HepG2 (cell line): ENCODE data around the gene GNA14. TPM values are rescaled to one million over a fixed set of nuclear protein-coding genes. Genes with fewer than 3 reads are reported as not detected.

ENCODE experiments used
- ATAC-seq: fragments of 200-7000 bp; cut with Tn5 transposase; 3 replicates; pipeline ENCODE4 v1.9.1; 2020; ENCODE audit warnings: mild to moderate bottlenecking, moderate library complexity
- BruUV-seq: library from RNA; stranded (reverse); fragments of 400-500 nt; replicated peaks from 2 replicates; lab custom pipeline; 2021; lab: Mats Ljungman, UMichigan
- CTCF ChIA-PET: fragments of 300-600 bp; formaldehyde crosslinking; extraction: SDS; loops from one replicate; lab custom pipeline; 2021; ENCODE audit warnings: low total read pairs, inconsistent platforms, low intra/inter-chr PET ratio; lab: Yijun Ruan, JAX
- POLR2A ChIA-PET: fragments of 350-600 bp; sonication (Branson Sonifier 250); formaldehyde crosslinking; loops from one replicate; lab custom pipeline; 2020; ENCODE audit warnings: antibody characterized with exemption, inconsistent platforms; lab: Yijun Ruan, JAX
- DNase-seq: peaks from one replicate; pipeline ENCODE4 v3.0.0-alpha.2; 2015; ENCODE audit warnings: low spot score
- FAIRE-seq: peaks from 3 replicates; lab custom pipeline; 2011; peaks lifted over from hg19 to GRCh38; lab: Jason Lieb, UNC
- H2AFZ ChIP-seq: one replicate; pipeline ENCODE4 v1.6.1; 2011; ENCODE audit warnings: low read length, inconsistent platforms
- H3K27ac ChIP-seq: fragments of 300-600 bp; 3 replicates; pipeline ENCODE4 v1.8.0; 2011; ENCODE audit warnings: mixed run types, mild to moderate bottlenecking, mixed read lengths, low read length, inconsistent platforms; ENCODE audit not compliant: insufficient read depth; ENCODE audit errors: extremely low read length
- H3K27me3 ChIP-seq, 2 experiments: fragments of 200-600 bp in 1 of 2; 2 replicates in 1 of 2; 3 replicates in 1 of 2; pipeline versions ENCODE4 v1.6.0 to v1.8.0; 2011; ENCODE audit warnings: low read length in 2 of 2, mild to moderate bottlenecking in 2 of 2, moderate library complexity in 2 of 2, inconsistent platforms in 1 of 2; ENCODE audit not compliant: insufficient read depth in 2 of 2, control insufficient read depth in 1 of 2
- H3K36me3 ChIP-seq, 2 experiments: fragments of 200-600 bp in 1 of 2; replicated peaks in 1 of 2; 2 replicates in 1 of 2; 3 replicates in 1 of 2; pipeline versions ENCODE4 v1.5.1 to v1.8.0; 2011; ENCODE audit warnings: low read length in 2 of 2, inconsistent platforms in 1 of 2; ENCODE audit not compliant: insufficient read depth in 2 of 2, control insufficient read depth in 1 of 2
- H3K4me1 ChIP-seq: 2 replicates; pipeline ENCODE4 v1.5.1; 2012; ENCODE audit warnings: low read length, inconsistent platforms; ENCODE audit not compliant: insufficient read depth
- H3K4me2 ChIP-seq: 2 replicates; pipeline ENCODE4 v1.6.0; 2011; ENCODE audit warnings: low read depth, low read length, inconsistent platforms
- H3K4me3 ChIP-seq, 3 experiments: fragments of 200-600 bp in 1 of 3; sonication (generic), shearing (Covaris generic) in 1 of 3; replicated peaks in 1 of 3; 2 replicates each; pipeline ENCODE4 v1.5.1; 2011 to 2016; ENCODE audit warnings: low read length in 3 of 3, inconsistent platforms in 2 of 3, low read depth in 2 of 3, mild to moderate bottlenecking in 2 of 3, control low read depth in 1 of 3, mixed read lengths in 1 of 3; ENCODE audit not compliant: insufficient read depth in 1 of 3
- H3K79me2 ChIP-seq: one replicate; pipeline ENCODE4 v1.6.1; 2011; ENCODE audit warnings: low read length, inconsistent platforms; ENCODE audit not compliant: insufficient read depth
- H3K9ac ChIP-seq: 2 replicates; pipeline ENCODE4 v1.6.0; 2011; ENCODE audit warnings: mild to moderate bottlenecking, low read depth, low read length, inconsistent platforms; ENCODE audit not compliant: insufficient read depth
- H3K9me3 ChIP-seq: 2 replicates; pipeline ENCODE4 v1.5.1; 2012; ENCODE audit warnings: mild to moderate bottlenecking, low read length
- H4K20me1 ChIP-seq: 2 replicates; pipeline ENCODE4 v1.6.0; 2011; ENCODE audit warnings: inconsistent platforms, mild to moderate bottlenecking, low read length, moderate library complexity; ENCODE audit not compliant: insufficient read depth
- CC2D1A ChIP-seq: sonication (generic); formaldehyde crosslinking; IDR thresholded peaks from 2 replicates; pipeline ENCODE4 v1.8.1; 2023; ENCODE audit warnings: mild to moderate bottlenecking, missing genetic modification reagents
- DNMT1 ChIP-seq: sonication (generic); formaldehyde crosslinking; IDR thresholded peaks from 2 replicates; pipeline ENCODE4 v1.5.1; 2020; ENCODE audit warnings: mild to moderate bottlenecking, missing genetic modification reagents
- FOXA1 ChIP-seq, 2 experiments: fragments of 450-650 bp in 1 of 2; sonication (generic) in 1 of 2; formaldehyde crosslinking in 1 of 2; IDR thresholded peaks; 2 replicates each; pipeline versions ENCODE4 v1.4.0 to v1.6.1; 2016 to 2020; ENCODE audit warnings: missing genetic modification reagents in 1 of 2
- NCOA2 ChIP-seq: sonication (generic); formaldehyde crosslinking; IDR thresholded peaks from 2 replicates; pipeline ENCODE4 v1.8.0; 2022; ENCODE audit warnings: inconsistent platforms
- SP1 ChIP-seq, 2 experiments: fragments of 450-650 bp in 1 of 2; sonication (generic) in 1 of 2; formaldehyde crosslinking in 1 of 2; IDR thresholded peaks; 2 replicates each; pipeline versions ENCODE4 v1.4.0 to v1.6.1; 2016 to 2020; ENCODE audit warnings: missing genetic modification reagents in 1 of 2
- ZBTB21 ChIP-seq: sonication (generic); formaldehyde crosslinking; IDR thresholded peaks from 2 replicates; pipeline ENCODE4 v1.4.0; 2020; ENCODE audit warnings: missing genetic modification reagents
- ZNF230 ChIP-seq: sonication (generic); formaldehyde crosslinking; IDR thresholded peaks from 2 replicates; pipeline ENCODE4 v1.4.0; 2020; ENCODE audit warnings: mild to moderate bottlenecking, missing genetic modification reagents
- ZNF260 ChIP-seq: sonication (generic); formaldehyde crosslinking; IDR thresholded peaks from 2 replicates; pipeline ENCODE4 v1.4.0; 2020; ENCODE audit warnings: missing genetic modification reagents, low read depth, mild to moderate bottlenecking, borderline replicate concordance
- ZNF496 ChIP-seq: sonication (generic); formaldehyde crosslinking; IDR thresholded peaks from 2 replicates; pipeline ENCODE4 v1.8.1; 2023; ENCODE audit warnings: mild to moderate bottlenecking, moderate library complexity, missing genetic modification reagents; ENCODE audit not compliant: insufficient replicate concordance
- ZSCAN20 ChIP-seq: sonication (generic); formaldehyde crosslinking; IDR thresholded peaks from 2 replicates; pipeline ENCODE4 v1.4.0; 2020; ENCODE audit warnings: missing genetic modification reagents, mild to moderate bottlenecking, borderline replicate concordance
- WGBS: methylation state at CpG from one replicate; pipeline ENCODE4 v1.1.6; 2017; ENCODE audit warnings: low lambda C conversion rate; 5-methylcytosine and 5-hydroxymethylcytosine counted together
- in situ Hi-C: cut with HindIII; loops from 2 replicates; pipeline ENCODE4 v1.10.0; 2017; ENCODE audit warnings: low pct_unique_long_range_greater_than_20kb; ENCODE audit not compliant: extremely low pct_ligation_motif_present
- intact Hi-C: fragments of 100-400 bp; cut with micrococcal nuclease; formaldehyde crosslinking; loops from one replicate; pipeline ENCODE4 v1.10.0; 2022; ENCODE audit not compliant: unreplicated experiment
- polyA plus RNA-seq, 8 experiments: library from polyadenylated mRNA; depleted of rRNA in 3 of 8; stranded (reverse) in 7 of 8; unstranded in 1 of 8; fragments of >200 nt; fragmentation: Illumina TruSeq in 4 of 8; extraction: Trizol in 4 of 8; gene quantifications; 2 replicates each; pipeline versions ENCODE4 v1.2.1 to v1.2.3, GENCODE V29; 2011 to 2016; ENCODE audit warnings: low read depth in 4 of 8, missing spikeins in 1 of 8, mixed read lengths in 1 of 8; ENCODE audit not compliant: insufficient read depth in 1 of 8
- total RNA-seq, 5 experiments: library from RNA; depleted of rRNA; stranded (reverse); fragments of >200 nt; fragmentation: Illumina TruSeq; extraction: Trizol; gene quantifications; 2 replicates each; pipeline ENCODE4 v1.2.3, GENCODE V29; 2016; ENCODE audit warnings: low read depth in 1 of 5
- TF ChIP-seq, protein P1 (sequence below): sonication (generic); formaldehyde crosslinking; IDR thresholded peaks from 2 replicates; pipeline ENCODE4 v1.8.1; 2022; ENCODE audit warnings: low read depth, mild to moderate bottlenecking, missing genetic modification reagents
- TF ChIP-seq, protein P2 (sequence below): sonication (generic); formaldehyde crosslinking; IDR thresholded peaks from 2 replicates; pipeline ENCODE4 v1.4.0; 2020; ENCODE audit warnings: missing genetic modification reagents, borderline replicate concordance
- TF ChIP-seq, protein P3 (sequence below): sonication (generic); formaldehyde crosslinking; IDR thresholded peaks from 2 replicates; pipeline ENCODE4 v1.9.0; 2021; ENCODE audit warnings: missing genetic modification reagents, borderline replicate concordance

GNA14 gene
- total and polyA plus RNA-seq, 2 of the 13 experiments (the other 11 are each of a cell fraction or from before 2014, with no cell fraction given): not detected

DNA sequence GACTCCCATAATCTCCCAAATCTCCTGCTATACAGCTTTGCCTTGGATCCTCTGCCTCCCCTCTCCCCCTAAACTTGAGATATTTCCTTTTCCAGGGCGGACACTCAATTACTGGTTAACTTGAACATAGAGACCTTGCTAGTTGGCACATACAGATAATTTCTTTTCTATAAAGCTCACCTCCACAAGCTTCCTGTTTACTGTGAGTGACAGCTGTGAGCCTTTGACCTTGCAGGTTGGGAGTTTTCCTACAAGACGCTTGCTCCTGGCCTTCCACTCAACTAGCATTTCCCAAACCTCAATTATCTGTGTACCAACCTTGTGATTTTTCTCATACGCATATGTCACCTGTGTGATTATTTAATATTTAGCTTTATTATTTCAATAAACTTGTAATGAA lies 114.5 kb downstream of the GNA14 start (continued):
- no peak for TF ChIP-seq CC2D1A (CRISPR knock-in tag)
- no peak for TF ChIP-seq ZNF230 (CRISPR knock-in tag)

DNA sequence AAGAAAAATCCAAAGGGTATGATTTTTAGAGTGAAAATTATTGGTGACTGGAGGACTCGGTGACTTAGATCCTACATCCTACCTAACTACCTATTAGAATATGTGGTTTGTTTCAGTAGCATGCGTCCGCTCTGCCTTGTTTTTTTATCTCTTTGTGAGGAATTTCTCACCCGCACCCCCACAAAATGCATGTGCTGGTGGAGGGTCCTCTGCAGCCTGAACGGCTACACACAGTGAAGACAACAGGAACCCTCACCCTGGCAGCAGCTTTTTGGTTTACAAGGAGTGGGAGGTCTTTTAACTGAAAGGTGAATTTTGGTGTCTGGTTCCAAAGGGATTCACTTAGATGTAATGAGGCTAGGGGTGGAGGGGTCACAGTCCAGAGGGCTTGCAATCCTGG lies 115.5 kb downstream of the GNA14 start:
- POLR2A ChIA-PET: no interaction called here
- Histone ChIP-seq H2AFZ (no peak overlapping the region), H3K79me2 (no peaks in the 10 kb centered on the region), H3K9me3 (no peaks in the 10 kb centered on the region), H3K4me2 (no peak overlapping the region; the same call in 1 of the 2 replicates), H4K20me1 (no peaks in the 10 kb centered on the region), H3K27ac (no peak overlapping the region), H3K9ac (no peak overlapping the region), H3K36me3 (no peaks in the 10 kb centered on the region), H3K27me3 (peaks cover 0 to 10% of the 10 kb centered on the region in 2 experiments; a peak in 1 of 5 replicates), H3K4me1 (peaks cover 42% of the 10 kb centered on the region), H3K4me3 (no peak overlapping the region)
- ATAC-seq: no peak
- intact Hi-C loops (no loop called here), in situ Hi-C loops (no loop called here)
- CTCF ChIA-PET: no interaction called here
- WGBS: 83% methylated on average over 5 of the region's 5 CpGs
- no peak for FAIRE-seq
- DNase-seq: no peak
- BruUV-seq: no TSS peak
- TF ChIP-seq ZSCAN20 (CRISPR knock-in tag) (no peak), ZNF496 (CRISPR knock-in tag) (no peak), ZNF260 (no peak), DNMT1 (no peak), FOXA1 (IDR thresholded peaks at IDR 0.05) (no peak), FOXA1 (CRISPR knock-in tag; IDR thresholded peaks at IDR 0.05) (no peak), NCOA2 (CRISPR knock-in tag) (no peak), SP1 (IDR thresholded peaks at IDR 0.05) (no peak), SP1 (CRISPR knock-in tag; IDR thresholded peaks at IDR 0.05) (no peak), ZBTB21 (CRISPR knock-in tag) (no peak)
- TF ChIP-seq, protein P1, sequence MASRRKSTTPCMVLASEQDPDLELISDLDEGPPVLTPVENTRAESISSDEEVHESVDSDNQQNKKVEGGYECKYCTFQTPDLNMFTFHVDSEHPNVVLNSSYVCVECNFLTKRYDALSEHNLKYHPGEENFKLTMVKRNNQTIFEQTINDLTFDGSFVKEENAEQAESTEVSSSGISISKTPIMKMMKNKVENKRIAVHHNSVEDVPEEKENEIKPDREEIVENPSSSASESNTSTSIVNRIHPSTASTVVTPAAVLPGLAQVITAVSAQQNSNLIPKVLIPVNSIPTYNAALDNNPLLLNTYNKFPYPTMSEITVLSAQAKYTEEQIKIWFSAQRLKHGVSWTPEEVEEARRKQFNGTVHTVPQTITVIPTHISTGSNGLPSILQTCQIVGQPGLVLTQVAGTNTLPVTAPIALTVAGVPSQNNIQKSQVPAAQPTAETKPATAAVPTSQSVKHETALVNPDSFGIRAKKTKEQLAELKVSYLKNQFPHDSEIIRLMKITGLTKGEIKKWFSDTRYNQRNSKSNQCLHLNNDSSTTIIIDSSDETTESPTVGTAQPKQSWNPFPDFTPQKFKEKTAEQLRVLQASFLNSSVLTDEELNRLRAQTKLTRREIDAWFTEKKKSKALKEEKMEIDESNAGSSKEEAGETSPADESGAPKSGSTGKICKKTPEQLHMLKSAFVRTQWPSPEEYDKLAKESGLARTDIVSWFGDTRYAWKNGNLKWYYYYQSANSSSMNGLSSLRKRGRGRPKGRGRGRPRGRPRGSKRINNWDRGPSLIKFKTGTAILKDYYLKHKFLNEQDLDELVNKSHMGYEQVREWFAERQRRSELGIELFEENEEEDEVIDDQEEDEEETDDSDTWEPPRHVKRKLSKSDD (CRISPR knock-in tag): no peak
- TF ChIP-seq, protein P2, sequence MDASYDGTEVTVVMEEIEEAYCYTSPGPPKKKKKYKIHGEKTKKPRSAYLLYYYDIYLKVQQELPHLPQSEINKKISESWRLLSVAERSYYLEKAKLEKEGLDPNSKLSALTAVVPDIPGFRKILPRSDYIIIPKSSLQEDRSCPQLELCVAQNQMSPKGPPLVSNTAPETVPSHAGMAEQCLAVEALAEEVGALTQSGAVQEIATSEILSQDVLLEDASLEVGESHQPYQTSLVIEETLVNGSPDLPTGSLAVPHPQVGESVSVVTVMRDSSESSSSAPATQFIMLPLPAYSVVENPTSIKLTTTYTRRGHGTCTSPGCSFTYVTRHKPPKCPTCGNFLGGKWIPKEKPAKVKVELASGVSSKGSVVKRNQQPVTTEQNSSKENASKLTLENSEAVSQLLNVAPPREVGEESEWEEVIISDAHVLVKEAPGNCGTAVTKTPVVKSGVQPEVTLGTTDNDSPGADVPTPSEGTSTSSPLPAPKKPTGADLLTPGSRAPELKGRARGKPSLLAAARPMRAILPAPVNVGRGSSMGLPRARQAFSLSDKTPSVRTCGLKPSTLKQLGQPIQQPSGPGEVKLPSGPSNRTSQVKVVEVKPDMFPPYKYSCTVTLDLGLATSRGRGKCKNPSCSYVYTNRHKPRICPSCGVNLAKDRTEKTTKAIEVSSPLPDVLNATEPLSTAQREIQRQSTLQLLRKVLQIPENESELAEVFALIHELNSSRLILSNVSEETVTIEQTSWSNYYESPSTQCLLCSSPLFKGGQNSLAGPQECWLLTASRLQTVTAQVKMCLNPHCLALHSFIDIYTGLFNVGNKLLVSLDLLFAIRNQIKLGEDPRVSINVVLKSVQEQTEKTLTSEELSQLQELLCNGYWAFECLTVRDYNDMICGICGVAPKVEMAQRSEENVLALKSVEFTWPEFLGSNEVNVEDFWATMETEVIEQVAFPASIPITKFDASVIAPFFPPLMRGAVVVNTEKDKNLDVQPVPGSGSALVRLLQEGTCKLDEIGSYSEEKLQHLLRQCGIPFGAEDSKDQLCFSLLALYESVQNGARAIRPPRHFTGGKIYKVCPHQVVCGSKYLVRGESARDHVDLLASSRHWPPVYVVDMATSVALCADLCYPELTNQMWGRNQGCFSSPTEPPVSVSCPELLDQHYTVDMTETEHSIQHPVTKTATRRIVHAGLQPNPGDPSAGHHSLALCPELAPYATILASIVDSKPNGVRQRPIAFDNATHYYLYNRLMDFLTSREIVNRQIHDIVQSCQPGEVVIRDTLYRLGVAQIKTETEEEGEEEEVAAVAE (CRISPR knock-in tag): no peak
- TF ChIP-seq, protein P3, sequence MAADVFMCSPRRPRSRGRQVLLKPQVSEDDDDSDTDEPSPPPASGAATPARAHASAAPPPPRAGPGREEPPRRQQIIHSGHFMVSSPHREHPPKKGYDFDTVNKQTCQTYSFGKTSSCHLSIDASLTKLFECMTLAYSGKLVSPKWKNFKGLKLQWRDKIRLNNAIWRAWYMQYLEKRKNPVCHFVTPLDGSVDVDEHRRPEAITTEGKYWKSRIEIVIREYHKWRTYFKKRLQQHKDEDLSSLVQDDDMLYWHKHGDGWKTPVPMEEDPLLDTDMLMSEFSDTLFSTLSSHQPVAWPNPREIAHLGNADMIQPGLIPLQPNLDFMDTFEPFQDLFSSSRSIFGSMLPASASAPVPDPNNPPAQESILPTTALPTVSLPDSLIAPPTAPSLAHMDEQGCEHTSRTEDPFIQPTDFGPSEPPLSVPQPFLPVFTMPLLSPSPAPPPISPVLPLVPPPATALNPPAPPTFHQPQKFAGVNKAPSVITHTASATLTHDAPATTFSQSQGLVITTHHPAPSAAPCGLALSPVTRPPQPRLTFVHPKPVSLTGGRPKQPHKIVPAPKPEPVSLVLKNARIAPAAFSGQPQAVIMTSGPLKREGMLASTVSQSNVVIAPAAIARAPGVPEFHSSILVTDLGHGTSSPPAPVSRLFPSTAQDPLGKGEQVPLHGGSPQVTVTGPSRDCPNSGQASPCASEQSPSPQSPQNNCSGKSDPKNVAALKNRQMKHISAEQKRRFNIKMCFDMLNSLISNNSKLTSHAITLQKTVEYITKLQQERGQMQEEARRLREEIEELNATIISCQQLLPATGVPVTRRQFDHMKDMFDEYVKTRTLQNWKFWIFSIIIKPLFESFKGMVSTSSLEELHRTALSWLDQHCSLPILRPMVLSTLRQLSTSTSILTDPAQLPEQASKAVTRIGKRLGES (CRISPR knock-in tag): no peak
